Endothelial cell of umbilical vein (primary cell): ENCODE results near the gene TMPRSS3.

ENCODE experiments used
- EZH2 ChIP-seq: IDR thresholded peaks from 2 replicates; pipeline ENCODE4 v1.6.1; 2012; ENCODE audit warnings: borderline replicate concordance, low read depth, mild to moderate bottlenecking, moderate library complexity, low read length, inconsistent platforms; ENCODE audit not compliant: severe bottlenecking
- FOS ChIP-seq: IDR thresholded peaks from 2 replicates; pipeline ENCODE4 v1.6.1; 2011; ENCODE audit warnings: mild to moderate bottlenecking, low read length, moderate library complexity, borderline replicate concordance; ENCODE audit not compliant: insufficient read depth
- MAX ChIP-seq: IDR thresholded peaks from 2 replicates; pipeline ENCODE4 v1.6.1; 2011; ENCODE audit not compliant: insufficient read depth, insufficient read length
- MYC ChIP-seq: IDR thresholded peaks from one replicate; pipeline ENCODE4 v1.6.1; 2011; ENCODE audit warnings: mild to moderate bottlenecking, low read depth, low read length
- POLR2A ChIP-seq: IDR thresholded peaks from 2 replicates; pipeline ENCODE4 v1.6.1; 2012; ENCODE audit warnings: low read depth, mild to moderate bottlenecking, control low read depth, low read length
- POLR2AphosphoS5 ChIP-seq: IDR thresholded peaks from 2 replicates; pipeline ENCODE4 v1.6.1; 2012; ENCODE audit warnings: low read depth, mild to moderate bottlenecking, control low read depth, low read length, moderate library complexity; ENCODE audit not compliant: insufficient read depth
- TF ChIP-seq, protein P1 (sequence below), 2 donors: IDR thresholded peaks; 1 replicate in 1 of 2; 2 replicates in 1 of 2; pipeline ENCODE4 v1.5.1; 2011; ENCODE audit warnings: low read length in 2 of 2, mild to moderate bottlenecking in 2 of 2, moderate library complexity in 2 of 2, control low read depth in 1 of 2, inconsistent platforms in 1 of 2, low read depth in 1 of 2; ENCODE audit not compliant: insufficient read depth in 1 of 2; ENCODE audit errors: extremely low read depth in 1 of 2

DNA sequence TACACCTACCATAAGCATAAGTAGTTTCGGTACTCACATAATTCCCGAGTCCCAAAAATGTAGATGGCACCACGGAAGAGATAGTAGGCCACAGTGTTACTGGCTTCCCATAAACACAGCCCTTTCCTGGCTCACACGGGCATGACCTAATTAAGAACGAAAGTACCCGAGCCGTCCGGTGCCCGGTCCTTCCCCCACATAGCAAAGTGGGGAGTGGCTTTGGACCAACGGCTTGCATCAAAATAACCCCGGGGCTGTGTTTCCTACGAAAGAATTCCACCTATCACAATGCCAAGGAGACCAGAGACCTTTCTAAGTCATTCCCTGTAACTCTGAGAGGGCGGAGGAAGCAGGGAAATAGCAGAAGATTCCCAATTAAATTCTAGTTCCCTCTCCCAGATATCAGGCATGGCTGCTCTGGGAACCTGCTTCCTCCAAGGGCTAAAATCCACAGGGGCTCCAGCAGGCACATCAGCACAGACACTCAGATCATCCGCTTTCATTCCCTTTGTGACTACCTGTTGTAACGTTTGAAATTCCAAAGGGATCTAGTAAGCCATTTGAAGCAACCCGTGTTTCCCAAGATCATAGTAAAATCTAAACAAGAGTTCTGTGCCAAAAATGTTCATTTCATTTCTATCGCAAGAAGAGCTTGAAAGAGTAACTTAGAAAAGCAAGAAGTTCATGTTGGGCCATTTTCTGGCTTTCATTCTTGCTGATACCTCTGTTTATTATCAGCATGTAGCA lies at the start of gene TMPRSS3:
- TF ChIP-seq, protein P1, sequence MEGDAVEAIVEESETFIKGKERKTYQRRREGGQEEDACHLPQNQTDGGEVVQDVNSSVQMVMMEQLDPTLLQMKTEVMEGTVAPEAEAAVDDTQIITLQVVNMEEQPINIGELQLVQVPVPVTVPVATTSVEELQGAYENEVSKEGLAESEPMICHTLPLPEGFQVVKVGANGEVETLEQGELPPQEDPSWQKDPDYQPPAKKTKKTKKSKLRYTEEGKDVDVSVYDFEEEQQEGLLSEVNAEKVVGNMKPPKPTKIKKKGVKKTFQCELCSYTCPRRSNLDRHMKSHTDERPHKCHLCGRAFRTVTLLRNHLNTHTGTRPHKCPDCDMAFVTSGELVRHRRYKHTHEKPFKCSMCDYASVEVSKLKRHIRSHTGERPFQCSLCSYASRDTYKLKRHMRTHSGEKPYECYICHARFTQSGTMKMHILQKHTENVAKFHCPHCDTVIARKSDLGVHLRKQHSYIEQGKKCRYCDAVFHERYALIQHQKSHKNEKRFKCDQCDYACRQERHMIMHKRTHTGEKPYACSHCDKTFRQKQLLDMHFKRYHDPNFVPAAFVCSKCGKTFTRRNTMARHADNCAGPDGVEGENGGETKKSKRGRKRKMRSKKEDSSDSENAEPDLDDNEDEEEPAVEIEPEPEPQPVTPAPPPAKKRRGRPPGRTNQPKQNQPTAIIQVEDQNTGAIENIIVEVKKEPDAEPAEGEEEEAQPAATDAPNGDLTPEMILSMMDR (IDR thresholded peaks at IDR 0.05; ENCODE audit: extremely low read depth in 1 of 2, insufficient read depth in 1 of 2, low read depth in 1 of 2, low read length in 2 of 2): no peak
- TF ChIP-seq POLR2AphosphoS5 (no peak), POLR2A (no peak), EZH2 (no peak), MYC (no peak), FOS (no peak), MAX (no peak)
